ENCODE measurements around the gene ARMCX5.

ARMCX5 gene

DNA sequence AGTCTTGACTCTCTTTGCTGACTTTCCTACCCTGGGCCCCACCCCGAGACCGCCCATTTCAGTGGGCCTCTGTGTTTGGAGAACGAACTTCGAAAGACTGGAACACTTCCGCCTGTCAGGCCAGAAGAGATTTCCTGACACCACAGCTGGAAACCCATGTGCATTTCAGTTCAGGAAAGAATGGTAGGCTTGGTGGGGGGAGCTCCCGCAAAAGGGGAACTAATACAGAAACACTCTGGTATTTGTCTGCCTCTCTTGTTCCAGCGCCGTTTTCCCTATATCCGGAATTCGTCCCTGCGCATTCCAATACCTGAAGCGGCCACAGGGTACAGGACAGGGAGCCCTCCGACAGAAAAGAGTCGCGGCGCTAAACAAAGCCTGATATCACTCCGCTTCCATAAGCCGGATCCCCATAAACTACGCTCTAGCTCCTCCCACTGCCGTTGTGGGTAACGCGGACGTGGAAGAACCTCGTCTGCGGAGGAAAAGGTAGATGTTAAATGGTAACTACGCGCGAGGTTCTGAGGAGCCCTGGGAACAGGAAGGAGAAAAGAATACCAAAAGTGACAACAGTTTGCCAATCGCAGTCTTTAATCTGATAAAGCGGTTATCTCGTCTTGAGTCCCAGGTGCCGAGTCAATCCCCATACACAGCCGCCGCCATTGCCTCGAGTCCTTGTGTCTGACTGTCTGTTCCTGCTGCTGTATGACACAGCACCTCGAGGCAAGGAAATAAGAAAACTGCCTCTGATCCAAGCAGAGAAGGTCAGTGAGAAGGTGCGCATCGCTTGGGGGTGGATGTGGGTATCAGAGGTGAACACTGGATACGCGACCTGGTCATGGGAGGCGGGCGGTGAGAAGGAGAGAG, at the start of gene ARMCX5:
ARMCX5 (plus strand) TSS at position 432 of the 867 bp plus-strand sequence. CDS start 2,627 bp downstream, outside the sequence.
- DNase-seq (ENCODE audit: low read depth, low spot score) = peak; percentile 87

DNA sequence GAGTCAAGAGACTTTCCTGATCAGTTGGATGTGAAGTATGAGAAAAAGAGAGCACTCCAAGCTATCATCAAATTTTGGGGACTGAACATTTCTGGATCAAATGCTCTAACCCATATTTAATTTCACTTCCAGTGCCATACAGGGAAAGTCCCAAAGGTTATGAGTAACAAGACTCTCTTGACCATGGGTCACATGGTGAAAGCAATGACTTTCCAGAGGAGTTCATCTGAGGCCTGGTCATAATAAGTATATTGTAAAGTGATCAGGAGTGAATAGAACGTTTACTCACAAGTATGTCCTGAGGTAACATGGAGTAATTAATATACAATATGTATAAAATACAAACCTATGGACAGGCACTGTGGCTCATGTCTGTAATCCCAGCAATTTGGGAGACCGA, 40.7 kb upstream of the ARMCX5 start:
- no peak for DNase-seq (ENCODE audit: low read depth, low spot score)

DNA sequence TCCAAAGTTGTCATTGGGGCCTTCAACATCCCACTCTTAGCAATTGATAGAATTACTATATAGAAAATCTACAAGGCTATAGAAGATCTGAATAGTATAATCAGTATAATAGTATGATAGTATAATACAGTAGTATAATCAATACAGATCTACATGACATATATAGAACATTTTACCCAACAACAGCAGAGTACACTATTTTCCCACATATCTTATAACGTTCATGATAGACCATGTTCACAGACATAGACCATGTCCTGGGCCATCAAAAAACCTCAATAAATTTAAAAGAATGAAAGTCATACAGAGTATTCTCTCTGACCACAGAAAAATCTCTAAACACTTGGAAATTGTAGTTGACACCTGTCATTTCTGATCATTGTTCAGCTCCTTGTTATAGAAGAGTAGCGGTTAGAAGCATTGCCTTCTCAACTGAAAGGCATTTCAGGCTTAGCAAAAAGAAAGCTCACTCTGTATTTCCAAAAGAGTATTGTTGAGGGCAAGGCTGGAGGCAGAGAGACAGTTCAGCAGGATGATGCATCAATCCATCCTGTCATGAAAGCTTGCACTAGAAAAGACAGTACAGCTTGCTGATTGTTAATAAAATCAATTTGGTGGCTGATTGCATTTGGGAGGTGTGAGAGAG, 38.8 kb upstream of the ARMCX5 start:
- no peak for DNase-seq (ENCODE audit: low read depth, low spot score)

DNA sequence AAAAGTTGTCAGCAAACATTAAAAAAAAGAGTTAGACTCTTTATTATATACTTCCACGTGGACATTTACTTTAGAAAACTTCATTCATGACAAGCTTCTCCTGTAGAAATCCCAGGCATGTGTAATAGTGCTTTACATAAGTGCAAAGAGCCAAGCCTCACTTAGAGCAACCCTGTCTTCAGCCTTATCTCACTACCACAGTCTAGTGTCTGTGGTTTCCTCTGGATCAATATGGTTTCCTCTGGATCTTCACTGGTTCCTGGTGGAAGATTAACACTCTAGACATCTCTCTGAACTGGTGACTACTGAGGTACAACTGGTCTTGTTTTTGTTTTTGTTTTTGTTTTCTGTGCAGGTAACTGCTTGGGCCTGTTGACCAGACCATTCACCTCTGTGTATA, 18.4 kb upstream of the ARMCX5 start:
- DNase-seq (ENCODE audit: low read depth, low spot score) = no peak

DNA sequence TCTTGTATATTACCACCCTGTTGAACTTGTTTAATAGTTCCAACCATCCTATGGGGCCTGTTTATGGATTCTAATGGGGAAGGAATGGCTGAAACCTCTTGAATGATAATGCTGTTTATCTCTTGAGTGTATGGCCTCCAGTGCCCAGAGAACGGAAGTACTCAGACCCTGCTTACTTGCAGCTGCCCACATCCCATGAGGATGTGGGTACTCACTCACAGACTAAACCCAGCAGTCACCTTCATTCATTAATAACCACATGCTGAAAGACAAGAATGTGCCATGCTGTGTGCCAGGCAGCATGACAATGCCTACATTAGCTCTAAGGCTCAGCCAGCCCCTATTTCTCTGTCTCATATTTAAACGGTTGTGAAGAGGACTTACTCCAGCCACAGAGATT, 5.9 kb upstream of the ARMCX5 start:
- no peak for DNase-seq (ENCODE audit: low read depth, low spot score)

DNA sequence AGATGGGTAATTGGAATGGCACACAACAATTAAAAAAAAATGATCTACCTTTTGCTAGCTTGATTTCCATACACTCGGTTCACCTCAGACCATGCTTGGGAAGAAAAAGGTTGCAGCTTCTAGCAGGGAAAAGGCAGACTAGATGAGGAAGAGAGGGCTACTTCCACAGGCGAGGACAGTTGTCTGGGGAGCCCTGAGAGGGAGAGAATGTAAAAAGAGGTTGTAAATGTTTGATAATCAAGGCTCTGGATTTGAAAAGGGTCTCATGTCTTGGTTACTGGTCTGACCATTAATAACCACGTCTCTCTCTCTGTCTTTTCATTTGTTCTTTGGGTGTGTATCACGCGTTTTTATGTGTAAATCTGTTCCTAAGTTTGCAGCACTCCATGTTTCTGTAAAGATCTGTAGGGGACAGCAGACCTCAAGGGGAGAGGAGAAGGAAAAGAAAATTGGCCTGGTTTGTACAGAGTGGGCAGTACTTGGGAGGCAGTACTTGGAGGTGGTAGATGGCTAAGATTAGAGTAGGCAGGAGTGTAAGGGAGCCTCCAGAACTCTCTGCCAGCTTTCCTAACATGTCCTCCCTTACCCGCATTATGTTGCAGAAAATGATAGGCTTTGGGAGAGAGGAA, 750 bp downstream of the ARMCX5 start:
- DNase-seq (ENCODE audit: low read depth, low spot score) = peak; percentile 43

DNA sequence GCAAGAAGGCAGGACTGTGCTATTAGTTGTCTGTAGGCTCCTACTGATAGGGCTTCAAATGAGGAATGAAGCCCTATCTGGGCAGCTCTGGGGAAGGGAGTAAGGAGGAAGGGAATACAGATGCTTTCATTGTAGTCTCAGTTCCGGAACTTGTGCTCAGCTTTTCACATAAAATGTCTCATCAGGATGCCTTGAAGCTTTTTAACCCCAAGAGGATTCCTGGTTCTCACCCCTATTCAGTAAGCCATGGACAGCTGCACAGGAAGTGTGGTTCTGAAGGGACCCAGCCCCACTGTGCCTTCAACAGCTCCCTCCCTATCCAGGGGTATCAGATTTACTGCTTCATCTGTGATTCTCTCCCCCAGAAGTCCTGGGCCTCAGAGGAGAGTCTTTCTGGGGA, 5.0 kb downstream of the ARMCX5 start:
- no peak for DNase-seq (ENCODE audit: low read depth, low spot score)

DNA sequence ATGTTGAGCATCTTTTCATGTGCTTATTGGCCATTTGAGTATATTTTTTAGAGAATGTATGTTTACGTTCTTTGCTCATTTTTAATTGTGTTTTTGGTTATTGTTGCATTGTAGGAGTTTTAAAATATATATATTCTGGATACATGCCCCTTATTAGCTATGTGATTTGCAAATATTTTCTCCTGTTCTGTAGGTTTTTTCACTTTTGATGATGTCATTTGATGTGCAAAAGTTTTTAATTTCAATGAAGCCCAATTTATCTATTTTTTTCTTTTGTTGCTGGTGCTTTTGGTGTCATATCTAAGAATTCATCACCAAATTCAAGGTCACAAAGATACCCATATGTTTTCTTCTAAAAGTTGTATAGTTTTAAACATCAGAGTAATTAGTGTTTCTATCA, 6.8 kb downstream of the ARMCX5 start:
- DNase-seq (ENCODE audit: low read depth, low spot score) = no peak

DNA sequence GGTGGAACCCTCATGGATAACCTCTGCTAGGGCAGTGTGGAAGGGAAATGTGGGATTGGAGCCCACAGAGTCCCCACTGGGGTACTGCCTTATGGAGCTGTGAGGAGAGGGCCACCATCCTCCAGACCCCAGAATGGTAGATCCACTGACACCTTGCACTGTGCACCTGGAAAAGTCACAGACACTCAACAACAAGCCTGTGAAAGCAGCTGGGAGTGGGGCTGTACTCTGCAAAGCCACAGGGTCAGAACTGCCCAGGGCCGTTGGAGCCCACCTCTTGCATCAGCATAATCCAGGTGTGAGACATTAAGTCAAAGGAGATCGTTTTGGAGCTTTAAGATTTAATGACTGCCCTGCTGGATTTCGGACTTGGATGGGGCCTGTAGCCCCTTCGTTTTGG, 11.6 kb downstream of the ARMCX5 start:
- no peak for DNase-seq (ENCODE audit: low read depth, low spot score)

DNA sequence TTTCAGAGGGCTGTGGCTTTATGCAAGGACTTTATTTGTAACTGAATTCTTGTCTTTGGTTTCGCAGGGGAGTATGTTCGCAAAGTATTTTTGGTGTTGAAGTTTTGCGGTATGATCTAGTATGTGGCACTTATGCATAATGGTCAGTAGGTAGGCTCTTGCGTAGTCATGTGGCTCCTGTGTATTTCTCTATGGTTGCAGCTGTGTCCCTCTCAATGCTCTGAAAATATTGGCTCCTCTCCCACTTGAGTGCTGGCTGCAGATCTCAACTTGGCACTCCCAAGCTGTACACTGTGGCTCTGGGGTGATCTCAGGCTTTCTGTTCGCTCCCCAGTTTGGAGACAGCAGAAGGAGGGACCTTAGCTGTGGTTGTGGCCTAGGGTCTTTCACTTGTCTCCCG, 24.8 kb downstream of the ARMCX5 start:
- DNase-seq (ENCODE audit: low read depth, low spot score) = peak; percentile 1

DNA sequence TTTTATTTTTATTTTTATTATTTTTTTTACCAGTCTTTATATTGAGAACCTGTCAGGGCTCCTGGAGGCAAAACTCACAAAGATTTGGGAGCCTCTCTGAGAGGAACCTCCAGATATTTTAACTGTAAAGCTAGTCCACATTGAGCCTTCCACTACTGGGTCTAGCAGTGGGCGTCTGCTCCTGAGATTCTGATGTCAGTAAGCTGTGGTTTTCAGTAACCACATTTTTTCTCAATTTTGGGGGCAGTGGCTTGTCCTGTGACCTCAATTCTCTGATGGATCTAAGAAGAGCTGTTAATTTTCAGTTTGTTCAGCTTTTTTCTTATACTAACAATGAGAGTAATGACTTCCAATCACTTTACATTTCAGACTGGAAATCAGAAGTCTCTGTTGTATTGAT, 28.3 kb downstream of the ARMCX5 start:
- DNase-seq (ENCODE audit: low read depth, low spot score) = no peak

DNA sequence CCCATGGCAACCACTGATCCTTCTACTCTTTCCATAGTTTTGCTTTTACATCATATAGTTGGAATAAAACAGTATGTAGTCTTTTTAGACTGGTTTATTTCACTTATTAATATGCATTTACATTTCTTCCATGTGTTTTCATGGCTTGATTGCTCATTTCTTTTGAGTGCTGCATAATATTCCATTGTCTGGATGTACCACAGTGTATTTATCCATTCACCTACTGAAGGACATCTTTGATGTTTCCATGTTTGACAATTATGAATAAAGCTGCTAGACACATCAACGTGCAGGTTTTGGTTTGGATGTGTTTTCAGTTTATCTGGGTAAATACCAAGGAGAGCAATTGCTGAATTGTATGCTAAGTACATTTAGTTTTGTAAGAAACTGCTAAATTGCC, 38.2 kb downstream of the ARMCX5 start:
- DNase-seq (ENCODE audit: low read depth, low spot score) = no peak

DNA sequence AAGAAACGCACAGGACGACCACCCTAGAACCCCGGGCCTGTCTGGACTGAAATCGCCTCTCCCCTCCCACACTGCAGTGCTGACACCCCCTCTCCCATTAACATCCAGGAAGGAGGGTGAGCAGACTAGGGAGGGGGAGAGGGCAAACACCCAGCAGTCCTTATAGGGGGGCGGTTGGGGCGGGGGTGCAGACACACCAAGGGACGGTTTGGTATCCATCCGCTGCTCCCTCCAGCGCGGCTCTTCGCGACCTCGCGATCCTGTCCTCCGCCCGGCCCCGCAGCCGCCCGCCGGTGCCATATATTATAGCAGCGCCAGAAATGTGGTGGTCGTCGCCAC, 51.6 kb downstream of the ARMCX5 start:
- no peak for DNase-seq (ENCODE audit: low read depth, low spot score)

DNA sequence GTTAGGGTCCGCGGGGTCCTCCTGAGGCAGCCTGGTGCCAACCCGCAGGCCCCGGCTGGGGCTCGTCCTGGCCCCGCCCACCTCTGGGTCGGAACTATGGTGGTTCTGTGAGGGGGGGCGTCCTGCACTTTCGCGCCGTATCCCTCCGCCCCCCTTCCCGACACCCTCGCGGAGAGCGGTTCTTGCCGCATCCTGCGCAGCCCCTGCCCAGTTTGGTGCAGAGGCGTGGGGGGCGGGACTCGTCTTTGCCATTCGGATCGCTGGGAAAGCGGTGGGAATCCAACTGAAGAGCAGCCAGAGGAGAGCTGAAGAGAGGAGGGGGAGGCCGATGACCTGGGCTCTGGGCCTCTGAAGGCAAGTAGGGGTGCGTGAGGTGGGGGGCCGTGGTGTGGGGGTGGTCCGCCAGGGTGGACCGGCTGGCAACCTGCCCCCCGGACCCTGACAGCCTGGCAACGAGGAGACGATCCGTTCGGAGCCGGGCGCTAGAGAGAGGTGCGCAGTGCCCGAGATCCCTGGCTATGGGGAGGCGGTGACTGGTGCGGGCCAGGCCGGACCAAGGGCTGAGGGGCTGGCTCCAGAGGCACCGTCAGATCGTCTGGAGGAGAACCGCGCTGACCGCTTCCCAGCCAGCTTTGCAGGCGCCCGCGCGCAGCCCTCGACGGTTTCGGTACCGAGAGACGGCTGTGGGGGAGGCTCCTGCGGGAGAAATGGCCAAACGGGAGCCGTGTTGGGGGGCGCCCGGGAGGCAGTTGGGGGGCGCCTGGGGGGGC, 52.1 kb downstream of the ARMCX5 start, which contains the start of gene GPRASP1:
GPRASP1 (plus strand) TSS at position 242 of the 770 bp plus-strand sequence. CDS start 2,431 bp downstream, outside the sequence.
- DNase-seq (ENCODE audit: low read depth, low spot score) = peak; percentile 46

DNA sequence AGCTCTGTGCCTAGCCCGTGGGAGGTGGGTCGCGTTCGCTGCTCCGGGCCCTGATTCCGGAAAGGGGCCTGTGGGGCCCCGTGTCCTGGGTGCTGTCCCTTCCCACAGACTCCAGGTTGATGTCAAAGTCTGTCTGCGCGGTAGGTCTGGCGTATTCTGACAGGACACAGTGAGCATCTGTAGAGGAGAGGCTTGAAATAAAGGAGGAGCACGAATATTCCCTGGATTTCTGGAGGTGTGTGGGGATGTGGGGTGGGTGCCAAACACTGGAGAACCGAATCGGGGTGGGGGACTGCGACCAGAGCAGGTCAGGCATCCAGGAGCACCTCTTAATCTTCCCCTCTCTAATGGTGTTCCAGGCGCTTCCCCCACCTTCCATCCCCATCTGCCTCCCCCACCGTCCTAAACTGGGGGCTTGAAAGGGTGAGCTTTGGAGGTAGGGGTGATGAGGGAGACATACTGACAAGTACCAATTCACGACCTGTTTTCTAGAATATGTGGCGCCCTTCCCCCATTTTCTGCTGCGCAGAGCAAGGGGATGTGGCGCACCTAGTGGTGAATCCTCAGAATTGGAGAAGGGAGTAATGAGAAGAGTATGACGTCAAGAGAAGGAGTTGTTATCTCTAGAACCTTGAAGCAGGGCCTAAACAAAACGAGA, 52.8 kb downstream of the ARMCX5 start:
- DNase-seq (ENCODE audit: low read depth, low spot score) = peak; percentile 30

Data from astrocyte of the hippocampus (primary cell).